ENCODE results near the gene PCSK6. TPM values are rescaled to one million over a fixed set of nuclear protein-coding genes. Genes with fewer than 3 reads are reported as not detected.

PCSK6 gene
- total RNA-seq, 2 experiments from 2014 or later = 0.57 TPM; not detected in 1

DNA sequence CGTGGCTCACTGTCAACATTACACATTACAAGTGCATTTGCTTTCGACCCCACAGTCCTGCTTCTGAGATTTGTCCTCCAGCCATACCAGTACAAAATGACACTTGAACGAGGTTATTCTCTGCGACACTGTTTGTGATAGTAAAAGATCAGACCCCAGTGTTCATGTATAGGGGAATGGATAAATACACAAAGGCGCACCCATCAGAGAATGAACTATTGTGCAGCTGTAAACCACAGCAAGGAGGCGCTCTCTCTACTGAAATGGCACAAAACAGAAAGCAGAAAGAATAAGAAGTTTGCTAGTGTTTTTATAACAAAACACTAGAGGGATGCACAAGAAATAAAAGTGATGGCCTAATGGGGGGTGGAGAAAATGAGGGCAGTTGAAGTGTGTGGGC, 232.8 kb downstream of the PCSK6 start:
- Histone ChIP-seq H4K20me1 (ENCODE audit: insufficient read depth, low read length) (no peaks in the 10 kb centered on the region), H2AFZ (ENCODE audit: low read length) (no peak overlapping the region), H3K79me2 (ENCODE audit: insufficient read depth, low read depth, low read length) (no peaks in the 10 kb centered on the region), H3K9me2 (ENCODE audit: insufficient read depth, low read length) (no peaks in the 10 kb centered on the region), H3K36me3 (ENCODE audit: insufficient read depth, low read length) (no peaks in the 10 kb centered on the region), H3K4me1 (ENCODE audit: insufficient read depth, low read length, poor library complexity, severe bottlenecking) (no peaks in the 10 kb centered on the region), H3K4me3 (ENCODE audit: low read depth, low read length, poor library complexity, severe bottlenecking) (no peak overlapping the region), H3K4me2 (ENCODE audit: low read length) (no peak overlapping the region), H3K9me3 (ENCODE audit: low read length) (no peaks in the 10 kb centered on the region), H3K27ac (ENCODE audit: low read depth, low read length, poor library complexity, severe bottlenecking) (no peak overlapping the region)
- ChIA-PET POLR2A (no interaction called here), CTCF (ENCODE audit: unreplicated experiment) (no interaction called here)
- intact Hi-C loops (cut with micrococcal nuclease; ENCODE audit: unreplicated experiment) = no loop called here
- TF ChIP-seq EZH2phosphoT487 (IDR thresholded peaks at IDR 0.05; ENCODE audit: borderline replicate concordance, low read depth, low read length) = no peak
- TF ChIP-seq, protein P1, sequence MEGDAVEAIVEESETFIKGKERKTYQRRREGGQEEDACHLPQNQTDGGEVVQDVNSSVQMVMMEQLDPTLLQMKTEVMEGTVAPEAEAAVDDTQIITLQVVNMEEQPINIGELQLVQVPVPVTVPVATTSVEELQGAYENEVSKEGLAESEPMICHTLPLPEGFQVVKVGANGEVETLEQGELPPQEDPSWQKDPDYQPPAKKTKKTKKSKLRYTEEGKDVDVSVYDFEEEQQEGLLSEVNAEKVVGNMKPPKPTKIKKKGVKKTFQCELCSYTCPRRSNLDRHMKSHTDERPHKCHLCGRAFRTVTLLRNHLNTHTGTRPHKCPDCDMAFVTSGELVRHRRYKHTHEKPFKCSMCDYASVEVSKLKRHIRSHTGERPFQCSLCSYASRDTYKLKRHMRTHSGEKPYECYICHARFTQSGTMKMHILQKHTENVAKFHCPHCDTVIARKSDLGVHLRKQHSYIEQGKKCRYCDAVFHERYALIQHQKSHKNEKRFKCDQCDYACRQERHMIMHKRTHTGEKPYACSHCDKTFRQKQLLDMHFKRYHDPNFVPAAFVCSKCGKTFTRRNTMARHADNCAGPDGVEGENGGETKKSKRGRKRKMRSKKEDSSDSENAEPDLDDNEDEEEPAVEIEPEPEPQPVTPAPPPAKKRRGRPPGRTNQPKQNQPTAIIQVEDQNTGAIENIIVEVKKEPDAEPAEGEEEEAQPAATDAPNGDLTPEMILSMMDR (conservative IDR thresholded peaks at IDR 0.05; ENCODE audit: low read length) = peak; percentile 83
- DNase-seq (ENCODE audit: low spot score) = peak; percentile 34
- no TSS peak for BruUV-seq (replicated peaks)

GRCh38 chr15:101255615-101256241, 233.8 kb downstream of the PCSK6 start:
- Histone ChIP-seq H3K36me3 (ENCODE audit: insufficient read depth, low read length) (no peaks in the 10 kb centered on the region), H3K9me3 (ENCODE audit: low read length) (no peaks in the 10 kb centered on the region), H3K4me1 (ENCODE audit: insufficient read depth, low read length, poor library complexity, severe bottlenecking) (peaks cover 2% of the 10 kb centered on the region), H2AFZ (ENCODE audit: low read length) (no peak overlapping the region), H3K4me2 (ENCODE audit: low read length) (no peak overlapping the region), H3K27ac (ENCODE audit: low read depth, low read length, poor library complexity, severe bottlenecking) (no peak overlapping the region), H4K20me1 (ENCODE audit: insufficient read depth, low read length) (peaks cover under 1% of the 10 kb centered on the region; the same call in 1 of the 2 replicates), H3K79me2 (ENCODE audit: insufficient read depth, low read depth, low read length) (no peaks in the 10 kb centered on the region), H3K9me2 (ENCODE audit: insufficient read depth, low read length) (no peaks in the 10 kb centered on the region), H3K4me3 (ENCODE audit: low read depth, low read length, poor library complexity, severe bottlenecking) (no peak overlapping the region)
- DNase-seq (ENCODE audit: low spot score) = no peak
- TF ChIP-seq, protein P1 (conservative IDR thresholded peaks at IDR 0.05; ENCODE audit: low read length) = no peak
- TF ChIP-seq EZH2phosphoT487 (IDR thresholded peaks at IDR 0.05; ENCODE audit: borderline replicate concordance, low read depth, low read length) = no peak
- POLR2A ChIA-PET = interaction anchor here (0.6 to 0.7 kb wide), 2 partner anchors 10 to 409 kb away, joined by 3 read pairs; no protein-coding TSS in a partner anchor
- intact Hi-C loops (cut with micrococcal nuclease; ENCODE audit: unreplicated experiment) = no loop called here
- CTCF ChIA-PET (ENCODE audit: unreplicated experiment) = no interaction called here
- BruUV-seq (replicated peaks) = no TSS peak

DNA sequence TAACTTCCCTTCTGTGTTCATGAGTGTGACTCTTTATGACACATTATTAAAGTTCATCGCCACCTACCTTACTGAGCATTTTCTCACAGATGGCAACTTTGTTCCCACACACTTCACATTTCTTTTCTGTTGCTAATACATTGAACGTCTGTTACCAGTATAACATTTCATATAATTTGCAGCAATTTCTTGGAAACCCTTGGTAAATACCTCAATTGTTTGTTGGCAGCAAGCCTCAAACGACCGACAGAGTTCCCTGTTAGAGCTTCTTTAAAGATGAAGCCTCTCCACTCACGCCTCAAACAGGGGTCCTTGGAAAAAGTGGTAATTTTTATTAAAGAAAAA, 234.5 kb downstream of the PCSK6 start:
- Histone ChIP-seq H3K9me2 (ENCODE audit: insufficient read depth, low read length) (no peaks in the 10 kb centered on the region), H3K9me3 (ENCODE audit: low read length) (no peaks in the 10 kb centered on the region), H3K4me2 (ENCODE audit: low read length) (no peak overlapping the region), H2AFZ (ENCODE audit: low read length) (no peak overlapping the region), H3K4me3 (ENCODE audit: low read depth, low read length, poor library complexity, severe bottlenecking) (no peak overlapping the region), H3K4me1 (ENCODE audit: insufficient read depth, low read length, poor library complexity, severe bottlenecking) (peaks cover 6% of the 10 kb centered on the region), H3K79me2 (ENCODE audit: insufficient read depth, low read depth, low read length) (no peaks in the 10 kb centered on the region), H4K20me1 (ENCODE audit: insufficient read depth, low read length) (peaks cover 8% of the 10 kb centered on the region), H3K27ac (ENCODE audit: low read depth, low read length, poor library complexity, severe bottlenecking) (no peak overlapping the region), H3K36me3 (ENCODE audit: insufficient read depth, low read length) (no peaks in the 10 kb centered on the region)
- no TSS peak for BruUV-seq (replicated peaks)
- intact Hi-C loops (cut with micrococcal nuclease; ENCODE audit: unreplicated experiment) = no loop called here
- DNase-seq (ENCODE audit: low spot score) = no peak
- ChIA-PET CTCF (ENCODE audit: unreplicated experiment) (no interaction called here), POLR2A (interaction anchor here (0.6 kb wide), 1 partner anchor 110 kb away, joined by 4 read pairs; no protein-coding TSS in a partner anchor)
- TF ChIP-seq, protein P1 (conservative IDR thresholded peaks at IDR 0.05; ENCODE audit: low read length) = no peak
